SU-DHL-6 (cell line): ENCODE measurements around the gene RAD51AP2.

Experiments used
- H2AFZ ChIP-seq: fragments of 200-600 bp; sonication (generic); 2 replicates; pipeline ENCODE4 v1.6.1; 2014; ENCODE audit warnings: low read depth, mild to moderate bottlenecking, moderate library complexity, mixed read lengths, antibody characterized with exemption, low read length; ENCODE audit not compliant: severe bottlenecking
- H3F3A ChIP-seq: fragments of 200-600 bp; shearing (Covaris generic); 2 replicates; pipeline ENCODE4 v1.6.0; 2016; ENCODE audit warnings: antibody characterized with exemption, mild to moderate bottlenecking; ENCODE audit not compliant: insufficient read depth
- H3K27ac ChIP-seq: fragments of 200-600 bp; sonication (generic); 2 replicates; pipeline ENCODE4 v1.5.1; 2016; ENCODE audit warnings: low read depth, mild to moderate bottlenecking, low read length, moderate library complexity, mixed read lengths
- H3K27me3 ChIP-seq: fragments of 200-600 bp; sonication (generic), shearing (Covaris generic); 2 replicates; pipeline ENCODE4 v1.6.0; 2014; ENCODE audit warnings: mild to moderate bottlenecking, low read length
- H3K36me3 ChIP-seq: fragments of 200-600 bp; sonication (generic); 2 replicates; pipeline ENCODE4 v1.6.1; 2014; ENCODE audit warnings: mild to moderate bottlenecking, low read length, mixed read lengths
- H3K4me2 ChIP-seq: fragments of 300-600, 200-600 bp; shearing (Covaris generic), sonication (generic); 2 replicates; pipeline ENCODE4 v1.6.0; 2014; ENCODE audit warnings: low read length, low read depth, mild to moderate bottlenecking; ENCODE audit not compliant: poor library complexity, severe bottlenecking
- H3K4me3 ChIP-seq: fragments of 200-600 bp; sonication (generic); 2 replicates; pipeline ENCODE4 v1.5.1; 2014; ENCODE audit warnings: antibody characterized with exemption, low read length, mild to moderate bottlenecking, mixed read lengths; ENCODE audit not compliant: insufficient read depth, poor library complexity, severe bottlenecking
- H3K79me2 ChIP-seq: fragments of 200-600 bp; sonication (generic); 2 replicates; pipeline ENCODE4 v1.6.1; 2014; ENCODE audit warnings: mild to moderate bottlenecking, low read length, moderate library complexity; ENCODE audit not compliant: insufficient read depth
- H3K9ac ChIP-seq: fragments of 200-600 bp; sonication (generic); 2 replicates; pipeline ENCODE4 v1.7.0; 2014; ENCODE audit warnings: mild to moderate bottlenecking, low read length
- H3K9me2 ChIP-seq: fragments of 200-600 bp; sonication (generic); replicated peaks from 2 replicates; pipeline ENCODE4 v1.6.1; 2014; ENCODE audit warnings: low read length; ENCODE audit not compliant: insufficient read depth
- H3K9me3 ChIP-seq: fragments of 200-600 bp; sonication (generic); 2 replicates; pipeline ENCODE4 v1.6.1; 2014; ENCODE audit warnings: low read length, mixed read lengths; ENCODE audit not compliant: insufficient read depth
- H4K20me1 ChIP-seq: fragments of 200-600 bp; sonication (generic); 2 replicates; pipeline ENCODE4 v1.6.1; 2014; ENCODE audit warnings: low read depth, mild to moderate bottlenecking, antibody characterized with exemption, low read length, moderate library complexity, mixed read lengths
- EZH2phosphoT487 ChIP-seq: fragments of 200-600 bp; sonication (generic), shearing (Covaris generic); conservative IDR thresholded peaks from 2 replicates; pipeline ENCODE4 v1.6.1; 2018; ENCODE audit warnings: mild to moderate bottlenecking, antibody characterized with exemption, low read length, moderate library complexity, mixed read lengths
- TF ChIP-seq, protein P1 (sequence below): fragments of 200-600 bp; sonication (generic); IDR thresholded peaks from one replicate; pipeline ENCODE4 v1.5.1; 2017; ENCODE audit warnings: antibody characterized with exemption, mild to moderate bottlenecking, low read length, moderate library complexity; ENCODE audit not compliant: insufficient read depth, poor library complexity, severe bottlenecking

The RAD51AP2 gene

DNA sequence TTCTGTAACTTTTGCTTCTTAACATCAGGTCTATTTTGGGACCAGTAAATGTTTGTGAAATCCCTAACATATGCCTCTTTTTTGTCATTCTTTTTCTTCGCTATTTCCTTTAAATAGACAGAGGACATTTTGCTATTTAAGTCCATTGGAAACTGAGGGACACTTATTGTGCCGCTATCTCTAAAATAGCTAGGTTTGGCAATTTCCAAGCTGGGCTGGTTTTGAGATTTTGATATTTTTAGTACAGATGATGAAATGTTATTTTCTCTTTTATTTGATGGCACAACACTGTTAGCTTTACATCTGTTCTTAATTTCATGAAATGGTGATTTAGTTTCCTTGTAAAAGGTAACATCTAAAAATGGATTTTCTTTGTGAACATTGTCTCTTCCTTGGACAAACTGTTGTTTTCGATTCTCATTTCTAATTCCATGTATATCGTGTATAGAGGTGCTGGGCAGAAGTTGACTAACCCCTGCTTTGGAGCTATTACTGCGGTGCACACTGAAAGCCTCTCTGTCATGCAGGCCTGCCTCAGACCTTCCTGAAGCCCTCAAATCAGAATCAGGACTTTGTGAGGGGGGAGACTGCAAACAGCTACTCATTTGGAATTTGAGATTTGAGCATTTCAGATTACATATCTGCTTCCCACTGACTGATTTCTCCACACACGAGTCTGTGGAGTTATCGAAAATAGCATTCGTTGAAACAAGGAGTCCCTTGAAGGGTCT lies 594 bp downstream of the RAD51AP2 start:
- Histone ChIP-seq H4K20me1 (no peaks in the 10 kb centered on the region), H3K27me3 (no peaks in the 10 kb centered on the region), H3K79me2 (no peaks in the 10 kb centered on the region), H3K27ac (no peak overlapping the region), H2AFZ (peak overlapping the region; percentile 95), H3K4me2 (peak overlapping the region; percentile 85), H3K9me3 (no peaks in the 10 kb centered on the region), H3K36me3 (no peaks in the 10 kb centered on the region), H3K9ac (peak overlapping the region; percentile 57), H3K4me3 (peak overlapping the region; percentile 62), H3F3A (peaks cover 15% of the 10 kb centered on the region; the same call in 1 of the 2 replicates), H3K9me2 (no peaks in the 10 kb centered on the region)
- TF ChIP-seq, protein P1, sequence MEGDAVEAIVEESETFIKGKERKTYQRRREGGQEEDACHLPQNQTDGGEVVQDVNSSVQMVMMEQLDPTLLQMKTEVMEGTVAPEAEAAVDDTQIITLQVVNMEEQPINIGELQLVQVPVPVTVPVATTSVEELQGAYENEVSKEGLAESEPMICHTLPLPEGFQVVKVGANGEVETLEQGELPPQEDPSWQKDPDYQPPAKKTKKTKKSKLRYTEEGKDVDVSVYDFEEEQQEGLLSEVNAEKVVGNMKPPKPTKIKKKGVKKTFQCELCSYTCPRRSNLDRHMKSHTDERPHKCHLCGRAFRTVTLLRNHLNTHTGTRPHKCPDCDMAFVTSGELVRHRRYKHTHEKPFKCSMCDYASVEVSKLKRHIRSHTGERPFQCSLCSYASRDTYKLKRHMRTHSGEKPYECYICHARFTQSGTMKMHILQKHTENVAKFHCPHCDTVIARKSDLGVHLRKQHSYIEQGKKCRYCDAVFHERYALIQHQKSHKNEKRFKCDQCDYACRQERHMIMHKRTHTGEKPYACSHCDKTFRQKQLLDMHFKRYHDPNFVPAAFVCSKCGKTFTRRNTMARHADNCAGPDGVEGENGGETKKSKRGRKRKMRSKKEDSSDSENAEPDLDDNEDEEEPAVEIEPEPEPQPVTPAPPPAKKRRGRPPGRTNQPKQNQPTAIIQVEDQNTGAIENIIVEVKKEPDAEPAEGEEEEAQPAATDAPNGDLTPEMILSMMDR: no peak
- TF ChIP-seq EZH2phosphoT487: no peak

DNA sequence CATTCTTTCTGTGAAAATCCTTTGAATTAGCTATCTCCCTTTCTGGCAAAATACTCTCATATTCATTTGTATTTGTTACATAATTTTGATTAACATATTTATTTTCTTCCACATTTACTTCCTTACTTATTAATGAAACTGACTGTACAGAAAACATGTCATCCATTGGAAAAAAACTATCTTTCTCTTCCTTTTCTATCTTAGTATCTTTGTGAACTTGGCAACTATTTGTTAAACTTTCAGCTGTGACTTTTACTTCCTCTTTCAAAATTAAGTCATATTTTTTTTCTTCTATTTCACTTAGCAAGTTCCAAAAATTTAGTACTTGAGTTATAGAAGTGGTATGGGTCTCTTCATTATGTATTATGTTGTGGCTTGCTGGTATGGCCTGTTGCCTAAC lies 2.6 kb downstream of the RAD51AP2 start:
- no peaks in the 10 kb centered on the region for H3K79me2 ChIP-seq
- H3F3A ChIP-seq: peaks cover 15% of the 10 kb centered on the region; the same call in 1 of the 2 replicates
- H3K9me2 ChIP-seq: no peaks in the 10 kb centered on the region
- H3K36me3 ChIP-seq: no peaks in the 10 kb centered on the region
- no peak overlapping the region for H2AFZ ChIP-seq
- H3K4me3 ChIP-seq: no peak overlapping the region
- no peak overlapping the region for H3K9ac ChIP-seq
- TF ChIP-seq, protein P1: no peak
- no peak for TF ChIP-seq EZH2phosphoT487
- no peak overlapping the region for H3K27ac ChIP-seq
- no peaks in the 10 kb centered on the region for H3K9me3 ChIP-seq
- peak overlapping the region; percentile 21 for H3K4me2 ChIP-seq
- H3K27me3 ChIP-seq: no peaks in the 10 kb centered on the region
- H4K20me1 ChIP-seq: no peaks in the 10 kb centered on the region

DNA sequence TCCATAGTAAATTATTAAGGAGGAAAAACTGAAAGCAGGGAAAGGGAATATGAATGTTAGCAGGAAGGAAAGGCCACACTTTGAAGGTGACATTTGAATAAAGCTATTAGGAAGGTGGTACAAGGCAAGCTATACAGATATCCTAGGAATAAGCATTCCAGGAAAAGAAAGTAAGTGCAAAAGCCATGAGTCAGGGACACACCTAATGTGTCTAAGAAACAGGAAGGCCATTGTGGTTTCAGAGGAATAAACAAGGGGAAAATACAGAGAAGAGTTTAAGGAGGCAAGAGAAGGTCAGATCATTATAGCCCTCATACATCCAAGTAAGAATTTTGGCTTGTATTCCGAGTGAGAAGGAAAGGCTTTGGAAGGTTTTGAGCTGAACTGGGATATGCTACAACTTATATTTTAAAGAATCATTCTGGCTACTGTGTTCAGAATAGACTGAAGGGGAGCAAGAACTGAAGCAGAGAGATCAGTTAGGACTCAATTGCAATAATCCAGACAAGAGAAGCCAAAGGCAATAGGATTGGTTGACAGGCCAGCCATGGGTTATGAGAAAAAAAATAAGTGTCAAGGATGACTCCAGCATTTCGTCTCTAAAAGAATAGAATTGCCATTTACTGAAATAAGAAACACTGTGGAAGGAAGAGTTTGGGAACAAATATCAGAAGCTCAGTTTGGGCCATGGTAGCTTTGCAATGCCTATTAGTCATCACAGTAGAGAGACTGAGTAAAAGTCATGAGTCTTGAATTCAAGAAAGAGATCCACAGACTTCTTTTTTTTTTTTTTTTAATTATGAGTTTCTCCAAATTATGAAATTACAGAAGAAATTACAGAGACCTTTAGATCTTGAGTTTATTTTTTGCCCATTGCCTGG lies 11.3 kb downstream of the RAD51AP2 start:
- Histone ChIP-seq H3K9ac (no peak overlapping the region), H3K4me3 (no peak overlapping the region), H2AFZ (no peak overlapping the region), H3K9me2 (no peaks in the 10 kb centered on the region), H3K9me3 (no peaks in the 10 kb centered on the region), H3K27me3 (no peaks in the 10 kb centered on the region), H3K36me3 (no peaks in the 10 kb centered on the region), H3K4me2 (no peak overlapping the region), H3F3A (no peaks in the 10 kb centered on the region), H3K27ac (no peak overlapping the region), H4K20me1 (no peaks in the 10 kb centered on the region), H3K79me2 (no peaks in the 10 kb centered on the region)
- TF ChIP-seq EZH2phosphoT487: no peak
- TF ChIP-seq, protein P1: no peak
